NB4 (cell line): ENCODE data around the gene YARS1.

ENCODE experiments used
- DNase-seq: peaks from one replicate; pipeline ENCODE4 v3.0.0; 2010; ENCODE audit warnings: low read depth
- H3K4me3 ChIP-seq: one replicate; pipeline ENCODE4 v1.5.1; 2011; ENCODE audit warnings: mild to moderate bottlenecking, low read depth, low read length, moderate library complexity
- CTCF ChIP-seq: IDR thresholded peaks from one replicate; pipeline ENCODE4 v1.5.1; 2012; ENCODE audit warnings: low read depth, low read length
- MAX ChIP-seq: IDR thresholded peaks from 2 replicates; pipeline ENCODE4 v1.6.1; 2011; ENCODE audit warnings: low read depth, low read length
- MYC ChIP-seq: IDR thresholded peaks from 2 replicates; pipeline ENCODE4 v1.6.1; 2011; ENCODE audit warnings: low read depth, low read length
- POLR2A ChIP-seq: IDR thresholded peaks from 2 replicates; pipeline ENCODE4 v1.6.1; 2011; ENCODE audit warnings: mild to moderate bottlenecking; ENCODE audit not compliant: insufficient read length; ENCODE audit errors: extremely low read depth

YARS1 gene

DNA sequence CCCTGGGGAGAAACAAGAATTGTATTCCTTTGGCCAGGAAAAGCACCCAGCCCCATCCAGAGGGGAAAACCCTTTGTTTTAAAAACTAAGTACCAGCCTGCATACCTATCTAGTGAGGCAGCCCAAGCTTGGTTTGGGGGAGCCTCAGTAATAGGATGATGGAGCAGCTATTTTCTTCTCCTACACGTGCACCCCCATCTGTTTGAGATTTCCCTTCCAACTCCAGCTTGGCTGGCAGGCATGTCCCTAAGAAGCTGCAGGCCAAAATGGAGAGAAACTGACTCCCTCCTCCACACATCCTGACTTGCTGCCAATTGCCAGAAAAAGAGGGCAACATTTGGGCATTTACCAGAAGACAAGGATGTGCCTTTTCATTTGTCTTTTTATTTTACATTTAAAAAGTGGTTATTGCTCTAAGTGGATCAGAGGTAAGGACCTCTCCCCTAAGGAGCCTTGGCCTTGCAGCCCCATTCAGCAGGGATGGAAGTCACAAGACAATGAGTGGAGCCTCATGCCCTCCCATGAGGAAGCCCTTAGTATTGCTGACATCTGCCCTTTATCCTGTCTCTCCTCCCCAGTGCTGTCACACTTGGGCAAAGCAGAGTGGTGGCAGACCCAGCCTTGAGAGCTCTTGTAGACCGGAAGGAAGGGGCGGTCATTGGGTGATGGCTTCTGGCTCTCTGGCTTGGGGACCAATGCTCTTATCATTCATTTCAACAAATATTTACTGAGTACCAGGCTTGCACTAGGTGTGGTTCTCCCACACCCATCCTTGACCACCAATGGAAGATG lies 44.9 kb upstream of the YARS1 start:
- no peak for DNase-seq
- H3K4me3 ChIP-seq, result no peak overlapping the region
- TF ChIP-seq MAX (no peak), MYC (no peak), POLR2A (no peak), CTCF (no peak)

DNA sequence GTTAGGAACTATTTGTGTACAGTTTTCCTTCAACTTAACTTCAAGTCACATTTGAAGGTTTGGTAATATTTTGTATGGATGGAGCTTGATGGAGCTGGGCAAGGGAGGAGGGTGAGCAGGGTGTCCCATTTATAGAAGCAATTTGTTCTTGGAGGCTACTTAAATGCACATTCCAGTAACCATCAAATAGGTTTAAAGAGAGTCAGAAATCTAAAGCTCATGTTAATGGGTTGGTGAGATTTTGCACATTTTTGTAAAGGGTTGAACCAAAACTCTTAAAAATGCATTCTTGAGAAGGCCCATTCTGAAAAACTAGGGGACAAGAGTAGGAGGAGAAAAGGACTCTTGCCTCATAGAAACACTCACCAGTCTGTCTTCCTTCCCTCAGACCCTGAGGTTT lies 43.4 kb upstream of the YARS1 start:
- TF ChIP-seq CTCF (no peak), POLR2A (no peak)
- DNase-seq, result no peak

DNA sequence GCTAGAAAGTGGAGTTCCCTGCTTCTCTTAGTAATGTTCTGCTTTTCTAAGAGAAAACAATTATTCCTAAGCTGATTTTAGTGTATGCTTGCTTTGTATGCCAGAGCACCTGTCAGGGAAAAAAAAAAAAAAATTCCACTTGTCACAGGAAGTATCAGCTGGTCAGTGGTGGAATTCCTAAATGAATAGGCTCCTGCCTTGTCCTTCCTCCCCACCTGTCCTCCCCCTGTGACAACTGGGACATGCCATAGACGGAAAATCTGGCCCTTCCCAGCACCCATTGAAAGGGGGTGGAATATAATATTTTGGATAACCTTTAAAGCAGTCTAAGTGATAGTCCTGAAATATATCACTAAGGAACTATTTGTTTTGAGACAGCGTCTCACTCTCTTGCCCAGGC lies 42.8 kb upstream of the YARS1 start:
- TF ChIP-seq MAX (no peak), CTCF (no peak), MYC (no peak), POLR2A (no peak)
- H3K4me3 ChIP-seq, result no peak overlapping the region
- no peak for DNase-seq

More for the DNA sequence above, 43.4 kb upstream of the YARS1 start:
- no peak overlapping the region for H3K4me3 ChIP-seq

DNA sequence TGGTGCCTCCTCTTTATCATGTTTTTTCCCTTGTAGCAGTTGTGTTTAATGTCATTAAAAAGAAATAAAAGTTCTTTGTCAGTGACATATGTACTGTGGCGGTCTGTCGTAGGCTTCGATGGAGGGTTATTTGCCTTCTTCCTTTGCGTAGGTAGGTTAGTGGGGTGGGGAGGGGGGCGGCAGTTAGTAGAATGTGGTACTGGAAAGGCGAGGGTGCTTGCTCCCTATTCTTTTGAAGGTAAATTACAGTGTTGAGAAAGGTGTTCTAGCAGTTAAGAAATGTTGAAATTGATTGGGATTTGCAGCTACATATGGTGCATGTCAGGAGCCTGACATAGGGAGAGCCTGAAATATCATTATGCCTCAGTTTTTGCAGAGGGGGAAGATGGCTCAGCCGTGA lies 41.6 kb upstream of the YARS1 start:
- no peak overlapping the region for H3K4me3 ChIP-seq
- TF ChIP-seq MAX, result no peak
- TF ChIP-seq CTCF, result no peak
- TF ChIP-seq MYC, result no peak
- no peak for TF ChIP-seq POLR2A
- DNase-seq, result no peak

GRCh38 chr1:32858136-32858535 lies 41.0 kb upstream of the YARS1 start:
- TF ChIP-seq POLR2A (no peak), CTCF (no peak), MYC (no peak), MAX (no peak)

More at GRCh38 chr1:32858136-32858535, 41.0 kb upstream of the YARS1 start:
- no peak for DNase-seq
- no peak overlapping the region for H3K4me3 ChIP-seq
